ENCODE results near the gene RASA3.

Gene RASA3

GRCh38 chr13:114145722-114146121 is 13.3 kb upstream of the RASA3 start:
- no peak for TF ChIP-seq CTCF (IDR thresholded peaks at IDR 0.05; ENCODE audit: low read depth, low read length, missing control alignments)
- no peak overlapping the region for H3K4me3 ChIP-seq (replicated peaks; ENCODE audit: low read depth, low read length)
- no peak for DNase-seq (ENCODE audit: extremely low read depth, low read depth)

GRCh38 chr13:114145256-114145655 is 12.8 kb upstream of the RASA3 start:
- H3K4me3 ChIP-seq (replicated peaks; ENCODE audit: low read depth, low read length): no peak overlapping the region
- DNase-seq (ENCODE audit: extremely low read depth, low read depth): no peak
- no peak for TF ChIP-seq CTCF (IDR thresholded peaks at IDR 0.05; ENCODE audit: low read depth, low read length, missing control alignments)

GRCh38 chr13:114144606-114145244 is 12.3 kb upstream of the RASA3 start:
- no peak for DNase-seq (ENCODE audit: extremely low read depth, low read depth)
- no peak for TF ChIP-seq CTCF (IDR thresholded peaks at IDR 0.05; ENCODE audit: low read depth, low read length, missing control alignments)
- no peak overlapping the region for H3K4me3 ChIP-seq (replicated peaks; ENCODE audit: low read depth, low read length)

GRCh38 chr13:114143806-114144605 is 11.6 kb upstream of the RASA3 start:
- peak; percentile 11 for TF ChIP-seq CTCF (IDR thresholded peaks at IDR 0.05; ENCODE audit: low read depth, low read length, missing control alignments)
- no peak for DNase-seq (ENCODE audit: extremely low read depth, low read depth)

GRCh38 chr13:114142640-114143490 is 10.4 kb upstream of the RASA3 start:
- no peak overlapping the region for H3K4me3 ChIP-seq (replicated peaks; ENCODE audit: low read depth, low read length)
- no peak for DNase-seq (ENCODE audit: extremely low read depth, low read depth)
- no peak for TF ChIP-seq CTCF (IDR thresholded peaks at IDR 0.05; ENCODE audit: low read depth, low read length, missing control alignments)

More at GRCh38 chr13:114143806-114144605, 11.6 kb upstream of the RASA3 start:
- H3K4me3 ChIP-seq (replicated peaks; ENCODE audit: low read depth, low read length): no peak overlapping the region

GRCh38 chr13:114142137-114142550 is 9.7 kb upstream of the RASA3 start:
- TF ChIP-seq CTCF (IDR thresholded peaks at IDR 0.05; ENCODE audit: low read depth, low read length, missing control alignments): no peak
- no peak for DNase-seq (ENCODE audit: extremely low read depth, low read depth)

More at GRCh38 chr13:114142137-114142550, 9.7 kb upstream of the RASA3 start:
- no peak overlapping the region for H3K4me3 ChIP-seq (replicated peaks; ENCODE audit: low read depth, low read length)
